HUES6 (cell line): Measurements from ENCODE around the gene ANAPC13.

ENCODE experiments used
- H3K27ac ChIP-seq: 2 replicates; pipeline ENCODE4 v1.7.0; 2013; ENCODE audit warnings: low read depth, mild to moderate bottlenecking, low read length, inconsistent platforms
- H3K27me3 ChIP-seq: 2 replicates; pipeline ENCODE4 v1.6.1; 2013; ENCODE audit warnings: low read length; ENCODE audit not compliant: control insufficient read depth, insufficient read depth
- H3K36me3 ChIP-seq: 2 replicates; pipeline ENCODE4 v1.6.1; 2013; ENCODE audit warnings: low read length; ENCODE audit not compliant: control insufficient read depth, insufficient read depth
- H3K4me1 ChIP-seq: 2 replicates; pipeline ENCODE4 v1.6.1; 2013; ENCODE audit warnings: low read length; ENCODE audit not compliant: control insufficient read depth, insufficient read depth
- H3K4me3 ChIP-seq: 2 replicates; pipeline ENCODE4 v1.5.1; 2013; ENCODE audit warnings: low read depth, low read length
- H3K9ac ChIP-seq: one replicate; pipeline ENCODE4 v1.6.1; 2013; ENCODE audit warnings: mild to moderate bottlenecking, low read length
- H3K9me3 ChIP-seq: 2 replicates; pipeline ENCODE4 v1.6.1; 2013; ENCODE audit warnings: low read depth, low read length; ENCODE audit not compliant: control insufficient read depth, insufficient read depth

The ANAPC13 gene

GRCh38 chr3:134511500-134511899, 25.7 kb upstream of the ANAPC13 start:
- H3K4me1 ChIP-seq = no peaks in the 10 kb centered on the region
- no peak overlapping the region for H3K27ac ChIP-seq
- peaks cover 9% of the 10 kb centered on the region; the same call in 1 of the 2 replicates for H3K36me3 ChIP-seq
- no peak overlapping the region for H3K4me3 ChIP-seq
- no peak overlapping the region for H3K9ac ChIP-seq
- H3K27me3 ChIP-seq = no peaks in the 10 kb centered on the region
- no peaks in the 10 kb centered on the region for H3K9me3 ChIP-seq

DNA sequence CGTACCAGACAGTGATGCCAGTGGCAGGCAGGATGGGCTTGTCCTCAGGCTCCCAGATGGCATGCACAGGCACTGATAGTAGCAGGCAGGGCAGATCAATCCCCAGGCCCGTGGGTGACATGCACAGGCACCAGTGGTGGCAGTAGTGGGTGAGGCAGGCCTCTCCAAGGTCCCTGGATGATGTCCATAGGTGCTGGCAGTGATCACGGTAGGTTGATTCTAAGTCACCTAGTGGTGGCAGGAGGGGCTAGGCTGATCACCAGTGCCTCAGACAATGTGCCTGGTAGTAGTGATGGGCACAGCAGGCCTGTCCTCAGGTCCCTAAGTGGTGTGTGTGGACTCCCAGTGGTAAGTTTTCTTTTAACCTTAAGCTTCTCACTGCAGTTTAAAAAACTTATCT, 19.7 kb upstream of the ANAPC13 start:
- Histone ChIP-seq H3K27me3 (no peaks in the 10 kb centered on the region), H3K36me3 (peaks cover 9% of the 10 kb centered on the region; the same call in 1 of the 2 replicates), H3K4me3 (no peak overlapping the region), H3K9me3 (peaks cover 2% of the 10 kb centered on the region; the same call in 1 of the 2 replicates), H3K9ac (no peak overlapping the region), H3K27ac (no peak overlapping the region), H3K4me1 (no peaks in the 10 kb centered on the region)

DNA sequence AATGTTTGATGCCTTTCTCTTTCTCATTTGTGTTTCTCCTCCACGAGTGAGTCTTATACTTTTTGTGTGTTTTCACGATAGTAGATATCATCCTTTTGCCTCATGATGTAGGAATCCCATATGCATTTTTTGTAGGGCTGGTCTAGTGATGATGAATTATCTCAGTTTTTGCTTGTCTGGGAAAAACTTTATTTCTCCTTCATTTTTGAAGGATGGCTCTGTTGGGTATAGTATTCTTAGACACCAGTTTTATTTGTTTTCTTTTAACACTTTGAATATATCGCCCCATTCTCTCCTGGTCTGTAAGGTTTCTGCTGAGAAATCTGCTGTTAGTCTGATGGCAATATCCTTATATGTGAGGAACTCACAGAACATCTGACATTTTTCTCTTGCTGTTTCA, 18.3 kb upstream of the ANAPC13 start:
- Histone ChIP-seq H3K4me1 (no peaks in the 10 kb centered on the region), H3K27me3 (no peaks in the 10 kb centered on the region), H3K27ac (no peak overlapping the region), H3K4me3 (no peak overlapping the region), H3K9me3 (peaks cover 2% of the 10 kb centered on the region; the same call in 1 of the 2 replicates), H3K36me3 (peaks cover 7% of the 10 kb centered on the region; the same call in 1 of the 2 replicates), H3K9ac (no peak overlapping the region)

DNA sequence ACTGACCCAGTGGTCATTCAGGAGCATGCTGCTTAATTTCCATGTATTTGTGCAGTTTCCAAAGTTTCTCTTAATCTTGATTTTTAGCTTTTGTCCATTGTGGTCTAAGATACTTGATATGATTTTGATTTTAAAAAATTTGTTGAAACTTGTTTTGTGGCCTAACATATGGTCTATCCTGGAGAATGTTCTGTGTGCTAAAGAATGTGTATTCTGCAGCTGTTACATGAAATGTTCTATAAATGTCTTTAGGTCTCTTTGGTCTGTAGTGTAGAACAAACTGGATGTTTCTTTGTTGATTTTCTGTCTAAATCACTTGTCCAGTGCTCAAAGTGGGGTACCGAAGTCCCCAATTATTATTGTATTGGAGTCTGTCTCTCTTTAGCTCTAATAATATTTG, 17.5 kb upstream of the ANAPC13 start:
- no peak overlapping the region for H3K9ac ChIP-seq
- H3K4me3 ChIP-seq = no peak overlapping the region
- no peaks in the 10 kb centered on the region for H3K4me1 ChIP-seq
- no peaks in the 10 kb centered on the region for H3K27me3 ChIP-seq
- no peak overlapping the region for H3K27ac ChIP-seq
- peaks cover 2% of the 10 kb centered on the region; the same call in 1 of the 2 replicates for H3K9me3 ChIP-seq
- H3K36me3 ChIP-seq = peaks cover under 1% of the 10 kb centered on the region; the same call in 1 of the 2 replicates

DNA sequence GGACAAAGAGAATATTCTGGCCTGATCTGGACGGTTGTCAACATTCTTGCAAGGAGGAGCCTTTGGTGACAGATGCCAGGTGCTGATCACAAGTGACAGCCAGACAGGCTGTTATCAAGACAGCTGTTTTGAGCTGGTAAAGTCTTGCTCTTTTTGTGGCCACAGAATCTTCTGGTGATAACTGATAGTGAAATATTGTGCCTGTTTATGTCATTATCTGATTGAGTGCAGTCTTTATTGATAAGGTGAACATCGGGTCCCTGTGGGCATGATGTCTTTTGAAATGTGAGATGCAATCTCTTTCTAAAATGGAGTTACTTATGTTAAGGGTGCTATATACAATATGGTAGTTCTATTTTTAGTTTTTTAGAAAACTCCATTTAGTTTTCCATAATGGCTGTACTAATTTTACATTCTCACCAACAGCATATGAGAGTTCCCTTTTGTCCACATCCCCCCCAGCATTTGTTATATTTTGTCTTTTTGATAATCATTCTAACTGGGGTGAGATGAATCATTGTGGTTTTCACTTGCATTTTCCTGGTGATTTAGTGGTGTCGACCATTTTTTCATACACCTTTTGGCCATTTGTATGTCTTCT, 10.8 kb upstream of the ANAPC13 start:
- Histone ChIP-seq H3K27me3 (no peaks in the 10 kb centered on the region), H3K9ac (no peak overlapping the region), H3K4me1 (no peaks in the 10 kb centered on the region), H3K27ac (no peak overlapping the region), H3K36me3 (no peaks in the 10 kb centered on the region), H3K9me3 (no peaks in the 10 kb centered on the region), H3K4me3 (no peak overlapping the region)

GRCh38 chr3:134495980-134496379, 10.2 kb upstream of the ANAPC13 start:
- no peaks in the 10 kb centered on the region for H3K36me3 ChIP-seq
- H3K9me3 ChIP-seq = no peaks in the 10 kb centered on the region
- H3K27ac ChIP-seq = no peak overlapping the region

GRCh38 chr3:134494495-134494894, 8.7 kb upstream of the ANAPC13 start:
- Histone ChIP-seq H3K27ac (no peak overlapping the region), H3K36me3 (no peaks in the 10 kb centered on the region), H3K9me3 (no peaks in the 10 kb centered on the region), H3K9ac (no peak overlapping the region), H3K27me3 (no peaks in the 10 kb centered on the region), H3K4me1 (no peaks in the 10 kb centered on the region), H3K4me3 (no peak overlapping the region)

More at GRCh38 chr3:134495980-134496379, 10.2 kb upstream of the ANAPC13 start:
- Histone ChIP-seq H3K27me3 (no peaks in the 10 kb centered on the region), H3K4me1 (no peaks in the 10 kb centered on the region), H3K9ac (no peak overlapping the region), H3K4me3 (no peak overlapping the region)

GRCh38 chr3:134487406-134487805, 1.6 kb upstream of the ANAPC13 start:
- Histone ChIP-seq H3K4me1 (peaks cover 14% of the 10 kb centered on the region; the same call in 1 of the 2 replicates), H3K27me3 (no peaks in the 10 kb centered on the region), H3K9me3 (no peaks in the 10 kb centered on the region), H3K4me3 (peak overlapping the region; percentile 95), H3K27ac (no peak overlapping the region), H3K36me3 (peaks cover 8% of the 10 kb centered on the region), H3K9ac (no peak overlapping the region)

DNA sequence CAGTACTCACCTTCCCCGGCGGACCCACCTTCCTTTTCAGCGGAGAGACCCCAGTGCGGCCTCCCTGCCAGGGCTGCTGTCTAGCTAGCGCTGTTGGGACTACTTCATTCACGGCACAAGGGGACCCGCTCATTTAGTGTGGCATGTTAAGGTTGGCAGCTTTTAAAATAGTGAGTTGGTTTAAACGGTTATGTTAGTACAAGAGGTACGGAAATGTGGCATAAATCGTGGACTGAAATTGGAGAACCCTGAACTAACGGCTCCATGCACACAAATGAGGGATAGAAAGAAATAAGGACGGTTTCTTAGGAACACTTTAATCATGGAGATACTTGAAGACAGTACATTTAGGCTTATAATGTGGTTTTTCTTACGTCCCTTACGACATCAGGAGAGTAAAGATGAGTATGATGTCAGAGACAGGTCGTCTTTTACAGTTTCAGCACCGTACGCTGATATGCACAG, 824 bp upstream of the ANAPC13 start:
- peaks cover 16% of the 10 kb centered on the region for H3K36me3 ChIP-seq
- H3K27me3 ChIP-seq = no peaks in the 10 kb centered on the region
- H3K4me3 ChIP-seq = peak overlapping the region; percentile 95
- H3K4me1 ChIP-seq = peaks cover 14% of the 10 kb centered on the region; the same call in 1 of the 2 replicates
- H3K27ac ChIP-seq = peak overlapping the region; percentile 84
- H3K9ac ChIP-seq = peak overlapping the region; percentile 98
- H3K9me3 ChIP-seq = no peaks in the 10 kb centered on the region

DNA sequence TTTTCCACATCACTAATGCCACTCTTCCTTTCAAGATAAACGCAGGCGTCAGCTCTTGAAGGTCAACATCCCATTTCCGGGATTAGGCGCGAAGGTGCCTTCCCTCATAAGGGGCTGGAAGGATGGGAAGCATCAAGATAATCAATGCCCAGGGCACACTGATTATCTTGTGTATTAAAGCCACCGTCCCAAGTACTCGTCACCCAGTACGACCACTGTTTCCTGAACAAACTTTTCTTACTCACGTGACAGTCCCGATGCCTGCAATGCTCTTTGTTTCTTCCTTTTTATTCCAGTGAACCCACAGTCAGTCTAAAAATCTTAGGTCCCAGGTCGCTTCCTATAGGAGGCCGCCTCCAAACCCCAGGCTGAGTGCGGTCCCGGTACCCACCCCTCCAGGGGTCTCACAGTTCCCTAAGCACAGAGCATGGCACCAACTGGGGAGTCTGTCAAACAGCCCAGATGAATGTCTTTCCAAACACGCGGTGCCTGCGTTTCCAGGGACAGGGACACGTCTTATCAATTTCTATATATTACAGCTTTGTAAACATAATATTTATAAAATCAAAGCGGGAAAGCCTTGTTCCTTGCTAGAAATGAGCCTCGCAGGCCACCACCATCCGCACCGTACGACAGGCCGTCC, 589 bp downstream of the ANAPC13 start:
- no peaks in the 10 kb centered on the region for H3K27me3 ChIP-seq
- peaks cover 30% of the 10 kb centered on the region for H3K36me3 ChIP-seq
- peak overlapping the region; percentile 95 for H3K4me3 ChIP-seq
- peak overlapping the region; percentile 84 for H3K27ac ChIP-seq
- H3K9ac ChIP-seq = peak overlapping the region; percentile 98
- H3K4me1 ChIP-seq = peaks cover 14% of the 10 kb centered on the region; the same call in 1 of the 2 replicates
- H3K9me3 ChIP-seq = no peaks in the 10 kb centered on the region

DNA sequence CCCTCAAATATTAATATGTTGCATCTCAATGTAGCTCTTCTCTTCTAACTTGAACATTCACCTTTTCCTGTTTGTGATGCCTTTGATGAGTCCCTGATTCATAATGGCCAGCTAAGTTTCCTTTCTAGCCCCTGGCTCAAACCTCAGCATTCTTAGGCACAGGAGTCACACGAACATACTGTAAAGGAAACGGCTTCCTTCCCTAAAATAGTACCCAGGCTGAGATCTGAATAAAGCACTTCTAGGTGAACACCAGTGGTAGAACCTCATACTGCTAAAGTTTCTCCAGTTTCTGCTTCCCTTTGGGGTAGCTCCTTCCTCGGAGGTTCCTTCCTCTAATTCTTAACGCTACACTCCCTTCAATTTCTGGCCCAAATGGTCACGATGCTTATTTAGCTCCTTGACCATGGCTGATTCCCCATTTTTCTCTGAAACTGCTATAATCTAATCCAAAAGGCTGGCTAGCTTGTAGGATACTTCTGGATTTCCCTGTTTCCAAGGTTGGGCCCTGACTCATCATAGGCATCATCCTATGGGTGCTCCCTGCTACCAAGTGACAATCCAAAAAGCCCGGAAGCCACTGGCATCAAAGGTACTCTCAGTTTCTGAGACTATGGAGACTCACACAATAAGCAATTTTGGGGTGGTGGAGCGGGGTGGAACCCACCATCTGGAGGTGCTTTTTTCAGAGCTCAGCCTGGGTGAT, 2.4 kb downstream of the ANAPC13 start:
- Histone ChIP-seq H3K9ac (no peak overlapping the region), H3K9me3 (no peaks in the 10 kb centered on the region), H3K4me3 (no peak overlapping the region), H3K36me3 (peaks cover 41% of the 10 kb centered on the region), H3K27ac (no peak overlapping the region), H3K27me3 (no peaks in the 10 kb centered on the region), H3K4me1 (peaks cover 14% of the 10 kb centered on the region; the same call in 1 of the 2 replicates)
